Stimulated activated CD4-positive, alpha-beta T cell treated with anti-CD3 and anti-CD28 coated beads, Interleukin-4, amount 100 ng/mL, for 24 hours (primary cell): Measurements from ENCODE around the gene KIAA1755.

Experiments
- DNase-seq: peaks from one replicate; pipeline ENCODE4 v3.0.0-alpha.2; 2020

The KIAA1755 gene

DNA sequence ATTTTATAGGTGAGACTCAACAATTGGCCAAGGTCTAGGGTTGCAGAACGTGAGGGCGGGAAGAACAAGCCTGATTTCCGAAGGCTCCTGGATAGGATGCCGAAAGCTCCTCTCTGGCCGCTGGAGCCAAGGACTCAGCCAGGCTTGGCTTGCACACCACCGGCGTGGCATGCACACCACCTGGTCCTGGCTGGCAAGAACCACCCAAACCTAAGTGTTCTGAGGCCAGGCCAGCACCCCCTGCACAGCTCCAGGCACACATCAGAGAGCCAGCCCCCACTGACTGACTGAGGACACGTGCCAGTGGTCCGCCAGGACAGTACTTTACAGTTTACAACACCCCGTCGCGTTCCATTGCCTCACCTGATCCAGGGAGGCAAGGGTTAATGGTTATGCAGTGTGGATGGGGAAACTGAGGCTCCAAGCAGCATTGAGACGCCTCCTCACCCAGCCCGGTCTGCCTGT lies 95.9 kb downstream of the KIAA1755 start:
- DNase-seq = no peak

GRCh38 chr20:38164069-38164468 lies 96.5 kb downstream of the KIAA1755 start:
- no peak for DNase-seq

DNA sequence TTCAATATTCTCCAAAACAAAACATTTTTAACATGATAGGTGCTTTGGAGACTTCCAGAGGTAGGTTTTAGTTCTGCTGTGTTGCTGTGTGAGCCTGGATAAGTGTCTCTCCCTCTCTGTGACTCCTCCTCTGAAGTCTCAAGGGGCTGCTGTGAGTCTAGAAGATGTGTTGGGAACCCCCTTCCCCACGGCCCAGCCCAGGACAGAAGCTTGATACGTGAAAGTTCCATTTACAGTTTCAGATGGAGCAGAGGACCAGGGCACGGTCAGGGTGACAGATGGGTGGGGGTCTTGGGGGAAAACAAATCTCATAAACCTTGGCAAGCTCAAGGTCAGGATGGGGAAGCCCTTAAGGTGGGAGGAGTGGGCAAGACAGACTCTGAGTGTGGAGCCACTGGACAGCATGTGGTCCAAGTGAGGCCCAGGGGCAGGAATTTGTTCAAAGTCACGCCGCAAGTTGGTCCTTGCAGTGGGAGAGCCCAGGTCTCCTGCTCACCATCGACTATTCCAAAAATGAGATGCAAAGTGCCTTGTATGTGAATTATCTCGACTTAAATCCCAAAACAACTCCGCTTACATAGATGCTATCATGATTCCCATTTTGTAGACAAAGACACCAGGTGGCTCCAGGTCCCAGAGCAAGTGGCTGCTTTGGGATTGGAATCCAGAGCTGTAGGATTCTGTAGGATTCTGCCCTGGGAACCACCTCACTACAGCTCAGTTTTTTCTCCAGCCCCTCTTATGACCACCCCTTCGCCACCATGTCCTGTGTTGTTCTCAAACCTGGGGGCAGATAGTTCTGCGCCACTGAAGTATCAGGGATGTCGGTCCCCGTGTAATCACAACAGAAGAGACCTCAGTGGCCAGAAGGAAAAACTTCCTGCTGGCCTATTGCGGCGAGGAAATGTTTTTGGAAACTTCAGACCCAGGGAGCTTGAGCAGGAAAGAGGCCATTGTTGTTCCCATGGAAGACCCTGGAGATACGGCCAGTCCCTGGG lies 97.4 kb downstream of the KIAA1755 start:
- DNase-seq = no peak

DNA sequence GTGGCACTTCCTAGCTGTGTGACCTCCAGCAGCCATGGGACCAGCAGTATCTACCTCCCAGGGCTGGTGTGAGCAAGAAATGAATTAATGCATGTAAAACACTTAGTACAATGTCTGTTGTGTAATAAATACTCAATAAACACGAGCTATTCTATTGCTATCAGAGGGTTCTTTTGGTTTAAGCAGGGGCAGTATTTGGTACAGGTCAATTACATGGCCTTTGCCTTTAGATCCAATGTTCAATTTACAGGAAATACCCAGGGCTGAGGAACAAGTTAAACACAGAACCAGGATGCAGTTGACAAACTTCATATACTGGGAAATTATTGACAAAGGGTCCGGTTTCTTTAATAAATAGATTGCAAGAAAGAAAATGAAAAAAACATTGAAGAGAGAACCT lies 98.4 kb downstream of the KIAA1755 start:
- DNase-seq = no peak

DNA sequence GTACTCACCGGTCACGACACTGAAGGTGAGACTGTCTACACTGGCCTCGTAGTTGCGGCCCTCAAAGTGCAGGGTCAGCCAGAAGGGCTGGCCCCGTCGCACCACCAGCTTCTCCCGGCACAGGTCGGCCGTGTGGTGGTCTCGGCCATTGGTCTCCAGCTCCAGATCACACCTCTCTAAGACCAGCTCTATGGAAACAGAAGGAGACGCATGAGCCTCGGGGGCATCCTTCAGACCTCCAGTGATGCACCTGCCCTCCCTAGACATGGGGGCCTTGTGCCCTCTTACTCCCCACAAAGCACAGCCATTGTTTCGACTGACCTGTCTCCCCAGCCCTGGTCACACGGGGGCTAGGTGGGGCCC lies 99.1 kb downstream of the KIAA1755 start:
- no peak for DNase-seq
